ENCODE data around the gene TTLL10.

The TTLL10 gene

DNA sequence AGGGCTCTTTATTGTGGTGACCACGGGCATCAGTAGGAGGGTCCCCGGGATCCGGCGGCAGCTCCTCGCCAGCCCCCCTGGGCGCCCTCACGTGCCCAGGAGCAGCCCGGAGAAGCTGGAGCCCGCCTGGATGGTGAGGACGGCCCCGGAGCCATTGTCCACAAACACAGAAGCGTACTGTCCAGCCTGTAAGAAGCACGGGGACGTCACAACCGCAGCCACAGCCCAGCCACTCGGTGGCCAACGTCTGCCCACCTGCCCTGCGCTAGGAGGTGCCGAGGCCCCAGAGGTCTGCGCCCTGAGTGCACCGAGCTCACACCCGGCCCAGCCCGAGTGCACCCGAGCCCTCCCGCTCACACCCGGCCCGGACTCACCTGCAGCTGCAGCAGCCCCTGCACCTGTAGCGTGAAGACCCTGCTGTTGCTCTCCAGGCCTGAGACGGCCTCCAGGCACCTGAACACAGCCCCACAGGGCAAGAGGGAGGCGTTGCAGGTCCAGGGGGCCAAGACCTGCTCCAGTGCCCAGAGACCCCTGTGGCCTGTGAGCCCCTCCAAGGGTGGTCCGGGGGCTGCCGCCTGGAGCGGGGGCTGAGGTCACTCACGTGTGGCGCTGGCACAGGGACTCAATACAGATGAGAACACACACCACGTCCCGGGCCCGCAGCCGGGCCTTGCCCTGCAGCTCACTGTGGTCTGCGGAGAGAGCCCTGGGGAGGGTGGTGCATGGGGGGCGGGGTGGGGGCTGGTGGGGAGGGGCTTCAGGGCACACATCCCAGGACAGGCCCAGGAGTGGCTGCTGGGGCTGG lies 69.0 kb downstream of the TTLL10 start:
- in situ Hi-C loops (cut with HindIII; ENCODE audit: low sequenced_read_pairs) = no loop called here

DNA sequence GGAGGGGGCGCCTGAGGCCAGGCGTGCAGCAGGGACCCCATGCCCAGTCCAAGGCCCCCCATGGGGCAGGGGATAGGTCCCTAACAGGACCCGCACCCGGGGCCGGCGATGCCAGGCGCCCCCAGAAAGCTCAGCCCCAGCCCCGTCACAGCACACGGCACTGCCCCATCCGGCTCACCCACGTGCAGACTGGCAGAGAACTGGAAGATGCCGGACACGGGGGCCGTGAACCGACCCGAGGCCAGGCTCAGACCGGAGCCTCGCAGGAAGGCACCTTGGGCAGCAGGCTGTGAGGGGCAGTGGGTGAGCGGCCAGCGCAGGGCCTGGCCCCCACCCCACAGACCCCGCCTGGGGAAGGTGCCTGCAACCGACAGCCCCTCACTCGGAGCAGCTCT lies 69.6 kb downstream of the TTLL10 start:
- in situ Hi-C loops (cut with HindIII; ENCODE audit: low sequenced_read_pairs) = no loop called here

DNA sequence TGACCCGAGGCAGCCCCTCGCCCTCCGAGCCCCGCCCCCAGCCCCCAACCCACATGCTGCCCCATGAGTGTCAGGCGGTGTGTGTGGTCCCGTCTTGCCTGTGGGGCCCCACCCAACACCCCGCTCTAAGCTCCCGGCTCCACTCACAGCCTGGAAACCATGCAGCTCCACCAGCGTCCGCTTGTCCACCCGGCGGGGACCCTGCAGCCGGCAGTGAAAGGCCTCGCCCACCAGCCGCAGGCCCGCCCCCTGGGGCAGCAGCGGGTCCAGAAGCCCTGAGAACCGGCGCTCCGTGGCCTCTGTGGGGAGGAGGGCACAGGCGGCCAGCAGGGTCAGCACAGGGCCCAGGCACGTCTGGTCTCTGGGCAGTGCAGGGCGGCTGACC lies 70.1 kb downstream of the TTLL10 start:
- in situ Hi-C loops (cut with HindIII; ENCODE audit: low sequenced_read_pairs) = no loop called here

DNA sequence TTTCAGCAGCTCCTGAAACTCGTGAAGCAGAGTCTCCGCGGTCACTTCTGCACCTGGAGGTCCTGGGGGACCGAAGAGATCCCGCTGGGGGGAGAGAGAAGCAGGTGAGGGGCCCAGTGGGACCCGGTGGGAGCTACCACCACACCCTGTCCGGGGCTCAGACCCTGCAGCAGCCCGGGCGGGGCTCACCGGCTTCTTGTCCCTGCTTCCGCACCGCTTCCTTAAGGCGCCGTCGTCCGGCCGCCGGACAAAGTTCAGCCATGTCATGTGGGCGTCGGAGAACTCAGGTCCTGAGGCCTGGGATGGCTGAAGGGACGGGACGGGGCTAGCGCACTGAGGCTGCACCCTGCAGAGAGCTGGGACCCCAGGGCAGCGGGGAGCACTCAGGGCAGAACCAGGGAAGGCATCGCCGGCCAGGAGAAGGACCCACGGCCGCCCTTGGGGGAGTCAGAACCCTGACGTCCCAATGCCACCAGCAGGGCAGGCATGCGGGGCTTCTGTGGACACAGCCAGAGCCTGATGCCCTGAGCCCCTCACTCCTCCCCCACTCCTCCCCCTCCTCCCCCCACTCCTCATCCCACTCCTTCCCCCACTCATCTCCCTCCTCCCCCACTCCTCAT lies 70.6 kb downstream of the TTLL10 start:
- in situ Hi-C loops (cut with HindIII; ENCODE audit: low sequenced_read_pairs) = no loop called here

DNA sequence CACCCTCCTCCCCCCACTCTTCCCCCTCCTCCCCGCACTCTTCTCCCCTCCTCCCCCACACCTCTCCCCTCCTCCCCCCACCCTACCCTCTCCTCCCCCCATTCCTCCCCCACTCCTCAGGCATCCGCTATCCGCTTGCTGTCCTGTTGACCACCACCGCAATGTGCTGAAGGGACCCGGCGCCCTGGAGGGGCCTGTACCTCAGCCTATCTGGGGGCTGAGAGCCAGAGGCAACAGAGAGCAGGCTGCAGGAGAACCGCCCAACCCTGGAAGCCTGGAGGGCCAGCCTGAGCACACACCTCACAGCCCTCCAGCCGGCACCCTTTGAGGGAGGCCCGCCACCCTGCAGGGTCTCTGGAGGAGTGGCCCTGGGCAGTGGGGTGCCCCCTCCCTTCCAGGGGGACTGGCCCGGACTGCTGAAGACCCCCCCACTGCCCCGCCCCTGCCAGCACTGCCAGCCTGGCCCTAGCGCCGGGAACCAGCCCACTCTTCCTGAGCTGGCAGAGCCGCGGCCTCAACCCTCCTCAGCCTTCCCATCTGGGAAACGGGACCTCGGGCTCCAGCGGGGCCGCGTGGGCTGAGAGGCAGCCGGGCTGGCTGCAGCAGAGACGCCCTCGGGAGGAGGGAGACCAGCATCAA lies 71.6 kb downstream of the TTLL10 start:
- in situ Hi-C loops (cut with HindIII; ENCODE audit: low sequenced_read_pairs) = no loop called here

DNA sequence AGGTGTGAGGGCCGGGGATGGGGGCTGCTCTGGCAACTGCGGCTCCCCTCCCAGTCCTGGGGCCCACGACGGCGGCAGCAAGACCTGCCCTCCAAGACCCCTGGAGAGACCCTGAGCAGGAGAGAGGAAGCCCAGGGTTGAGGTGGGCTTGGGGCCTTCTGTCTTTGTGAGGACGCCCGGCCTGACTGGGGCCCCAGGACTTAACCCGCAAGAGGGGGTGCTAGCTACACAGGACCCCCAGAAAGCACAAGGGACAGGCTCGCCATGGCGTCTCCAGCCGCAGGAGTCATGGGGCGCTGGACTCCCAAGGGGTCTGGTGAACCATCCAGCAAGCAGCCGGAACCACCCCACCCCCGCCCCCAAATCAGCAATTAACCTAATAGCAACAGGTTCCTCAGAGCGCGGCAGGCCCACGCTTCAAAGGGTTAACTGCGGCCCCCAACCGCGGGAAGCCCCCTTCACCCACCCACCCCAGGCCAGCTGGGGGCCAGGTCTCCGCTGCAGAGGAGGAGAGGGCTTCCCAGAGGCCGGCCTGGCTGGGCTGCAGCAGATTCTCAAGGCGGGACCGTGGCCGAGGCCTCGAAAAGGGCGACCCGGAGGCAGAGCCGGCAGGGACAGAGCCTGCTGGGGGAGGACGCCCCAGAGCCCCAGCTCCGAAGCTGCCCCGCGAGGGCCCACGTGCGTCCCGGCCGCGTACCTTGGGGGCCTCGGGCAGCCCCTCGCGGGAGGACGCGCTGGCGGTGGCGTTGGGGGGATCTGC lies 72.3 kb downstream of the TTLL10 start:
- in situ Hi-C loops (cut with HindIII; ENCODE audit: low sequenced_read_pairs) = no loop called here

DNA sequence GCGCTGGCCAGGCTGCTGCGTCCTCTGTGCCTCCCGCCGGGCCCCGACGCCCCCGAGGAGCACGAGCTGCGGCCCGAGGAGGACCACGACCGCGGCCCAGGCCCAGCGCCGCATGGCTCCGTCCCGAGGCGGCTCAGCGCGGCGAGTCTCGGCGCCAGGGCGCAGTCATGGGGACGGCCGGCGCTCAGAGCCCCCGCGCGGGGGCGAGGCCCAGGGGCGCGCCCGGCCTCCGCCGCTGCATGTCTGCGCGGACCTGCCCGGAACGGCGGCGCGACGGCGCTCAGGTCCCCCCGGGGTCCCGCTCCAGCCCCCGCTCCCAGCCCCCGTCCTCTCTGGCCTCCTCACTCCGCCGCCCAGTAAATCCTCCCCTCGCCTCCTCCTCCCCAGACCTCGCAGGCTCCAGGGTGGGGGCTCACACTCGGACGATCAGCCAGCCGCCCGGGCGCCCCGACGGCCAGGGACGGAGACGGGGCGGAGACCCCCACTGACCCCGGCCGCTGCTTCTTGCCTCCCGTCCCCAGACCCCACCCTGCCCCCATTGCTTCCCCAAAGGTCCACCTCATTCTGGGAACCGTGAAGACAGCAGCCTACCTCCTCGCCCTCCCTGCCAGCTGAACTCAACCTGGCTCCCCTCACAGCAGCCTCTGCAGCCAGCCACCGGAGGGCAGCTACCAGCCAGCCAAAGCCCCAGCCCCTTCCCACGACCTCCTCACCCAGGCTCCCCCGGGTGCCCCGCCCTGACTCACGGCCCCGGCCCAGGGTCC lies 73.1 kb downstream of the TTLL10 start, which contains the start of gene C1QTNF12:
TSS of gene C1QTNF12 (minus strand) at position 146 of the 764 bp plus-strand sequence. CDS start at position 114, 32 bp downstream.
- in situ Hi-C loops (cut with HindIII; ENCODE audit: low sequenced_read_pairs) = no loop called here

DNA sequence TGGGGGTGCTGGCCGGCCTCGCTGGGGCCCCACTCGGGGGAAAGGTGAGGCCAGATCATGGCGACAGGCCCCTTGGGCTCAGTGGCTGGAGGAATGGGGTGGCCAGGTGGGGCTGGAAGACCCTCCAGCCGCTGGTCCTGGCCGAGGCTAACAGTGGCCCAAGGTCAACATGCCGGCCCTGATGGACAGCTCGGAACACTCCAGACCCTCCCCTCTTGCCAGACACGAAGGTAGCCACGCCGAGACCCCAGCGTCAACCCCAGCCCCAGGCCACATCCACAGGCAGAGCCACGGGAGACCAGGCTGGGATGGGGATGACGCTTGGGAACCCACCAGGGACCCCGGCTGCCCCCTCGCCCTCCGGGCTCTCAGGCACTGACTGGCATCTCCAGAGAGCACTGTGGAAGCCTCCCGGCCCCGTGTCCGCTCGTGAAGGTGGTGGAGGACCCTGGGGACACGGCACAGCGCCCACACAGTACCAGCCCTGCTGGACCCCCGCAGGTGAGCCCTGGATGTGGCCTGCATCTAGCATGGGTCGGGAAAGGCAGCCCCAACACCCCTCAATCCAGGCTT lies 73.7 kb downstream of the TTLL10 start:
- in situ Hi-C loops (cut with HindIII; ENCODE audit: low sequenced_read_pairs) = no loop called here

Measured in endothelial cell of hepatic sinusoid (primary cell).